Kidney epithelial cell (primary cell): ENCODE results near the gene LARGE1. TPM values are rescaled to one million over a fixed set of nuclear protein-coding genes. Genes with fewer than 3 reads are reported as not detected.

ENCODE experiments used
- DNase-seq: peaks from one replicate; pipeline ENCODE4 v3.0.0-alpha.2; 2010; ENCODE audit warnings: low read depth
- H3K27me3 ChIP-seq: 2 replicates; pipeline ENCODE4 v1.6.0; 2011; ENCODE audit warnings: low read length; ENCODE audit not compliant: control insufficient read depth, insufficient read depth
- H3K36me3 ChIP-seq: 2 replicates; pipeline ENCODE4 v1.5.1; 2011; ENCODE audit warnings: low read length; ENCODE audit not compliant: control insufficient read depth, insufficient read depth
- H3K4me3 ChIP-seq: 2 replicates; pipeline ENCODE4 v1.5.1; 2011; ENCODE audit warnings: low read depth, mild to moderate bottlenecking, control low read depth, low read length
- total RNA-seq: library from RNA; depleted of rRNA; stranded (reverse); fragments of >200 nt; gene quantifications from 2 replicates; pipeline ENCODE4 v1.2.3, GENCODE V29; 2015
- TF ChIP-seq, protein P1 (sequence below): IDR thresholded peaks from 2 replicates; pipeline ENCODE4 v1.5.1; 2011; ENCODE audit warnings: mild to moderate bottlenecking, moderate library complexity, low read length, control low read depth, inconsistent platforms; ENCODE audit not compliant: insufficient read depth, poor library complexity, severe bottlenecking

LARGE1 gene
- total RNA-seq, 1 donor from 2014 or later: 17.8 TPM

DNA sequence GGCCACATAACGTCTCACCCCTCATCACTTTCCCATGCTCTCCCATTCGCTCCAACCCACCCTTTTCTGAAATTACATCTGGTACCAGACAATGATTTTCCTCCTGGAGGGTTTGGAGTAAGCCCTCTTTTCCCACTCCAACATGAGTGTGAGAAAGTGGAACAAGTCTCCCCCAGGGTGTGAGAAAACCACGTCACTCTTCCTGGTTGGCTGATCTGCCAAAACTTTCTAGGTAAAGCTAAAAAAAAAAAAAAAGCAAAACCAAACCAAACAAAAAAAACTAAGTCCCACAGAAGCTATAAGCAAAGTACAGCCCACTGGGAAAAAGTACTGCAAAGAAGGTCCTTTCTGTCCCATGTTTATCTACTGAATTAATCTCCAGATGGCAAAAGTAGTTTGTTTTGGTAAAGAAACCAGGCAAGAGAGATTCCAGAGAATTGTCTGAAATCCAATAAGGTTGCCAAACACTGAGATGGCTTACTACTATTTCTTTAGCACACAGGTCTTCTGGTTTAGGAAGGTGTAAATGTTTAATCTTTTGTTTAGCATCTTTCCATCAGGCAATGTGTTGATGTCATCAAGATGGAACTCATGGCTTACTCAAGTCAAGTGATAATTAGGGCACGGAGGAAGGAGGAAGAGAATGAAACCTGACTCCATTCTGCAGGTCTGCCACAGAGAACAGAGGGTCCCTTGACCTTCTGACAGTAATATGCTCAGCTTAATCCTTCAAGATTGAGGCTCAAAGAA lies 395.6 kb downstream of the LARGE1 start:
- no peaks in the 10 kb centered on the region for H3K27me3 ChIP-seq
- peak; percentile 73 for DNase-seq
- no peaks in the 10 kb centered on the region for H3K36me3 ChIP-seq
- H3K4me3 ChIP-seq: no peak overlapping the region
- TF ChIP-seq, protein P1, sequence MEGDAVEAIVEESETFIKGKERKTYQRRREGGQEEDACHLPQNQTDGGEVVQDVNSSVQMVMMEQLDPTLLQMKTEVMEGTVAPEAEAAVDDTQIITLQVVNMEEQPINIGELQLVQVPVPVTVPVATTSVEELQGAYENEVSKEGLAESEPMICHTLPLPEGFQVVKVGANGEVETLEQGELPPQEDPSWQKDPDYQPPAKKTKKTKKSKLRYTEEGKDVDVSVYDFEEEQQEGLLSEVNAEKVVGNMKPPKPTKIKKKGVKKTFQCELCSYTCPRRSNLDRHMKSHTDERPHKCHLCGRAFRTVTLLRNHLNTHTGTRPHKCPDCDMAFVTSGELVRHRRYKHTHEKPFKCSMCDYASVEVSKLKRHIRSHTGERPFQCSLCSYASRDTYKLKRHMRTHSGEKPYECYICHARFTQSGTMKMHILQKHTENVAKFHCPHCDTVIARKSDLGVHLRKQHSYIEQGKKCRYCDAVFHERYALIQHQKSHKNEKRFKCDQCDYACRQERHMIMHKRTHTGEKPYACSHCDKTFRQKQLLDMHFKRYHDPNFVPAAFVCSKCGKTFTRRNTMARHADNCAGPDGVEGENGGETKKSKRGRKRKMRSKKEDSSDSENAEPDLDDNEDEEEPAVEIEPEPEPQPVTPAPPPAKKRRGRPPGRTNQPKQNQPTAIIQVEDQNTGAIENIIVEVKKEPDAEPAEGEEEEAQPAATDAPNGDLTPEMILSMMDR: no peak

DNA sequence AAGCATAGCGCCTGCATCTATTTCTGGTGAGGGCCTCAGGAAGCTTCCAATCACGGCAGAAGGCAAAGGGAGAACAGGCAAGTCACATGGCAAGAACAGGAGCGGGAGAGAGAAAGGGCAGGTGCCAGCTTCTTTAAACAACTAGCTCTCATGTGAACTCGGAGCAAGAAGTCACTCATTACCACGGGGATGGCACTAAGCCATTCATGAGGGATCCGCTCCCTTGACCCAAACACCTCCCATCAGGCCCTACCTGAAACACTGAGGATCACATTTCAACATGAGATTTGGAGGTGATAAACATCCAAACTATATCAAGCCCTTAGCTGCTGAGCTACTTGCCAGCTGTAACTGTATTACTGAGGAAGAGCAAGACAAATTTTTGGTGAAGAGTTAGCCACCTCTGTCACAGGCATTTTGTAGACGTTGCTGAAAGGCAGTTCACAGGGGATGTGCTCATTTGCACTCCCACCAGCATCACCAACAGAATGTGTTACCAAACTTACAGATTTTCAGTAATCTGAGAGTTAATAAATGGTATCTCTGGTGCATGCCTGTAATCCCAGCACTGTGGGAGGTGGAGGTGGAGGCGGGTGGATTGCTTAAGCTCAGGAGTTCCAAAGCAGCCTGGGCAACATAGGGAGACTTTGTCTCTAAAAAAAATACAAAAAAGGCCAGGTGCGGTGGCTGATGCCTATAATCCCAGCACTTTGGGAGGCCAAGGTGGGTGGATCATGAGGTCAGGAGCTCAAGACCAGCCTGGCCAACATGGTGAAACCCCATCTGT lies 398.2 kb downstream of the LARGE1 start:
- TF ChIP-seq, protein P1: no peak
- H3K4me3 ChIP-seq: no peak overlapping the region
- H3K27me3 ChIP-seq: no peaks in the 10 kb centered on the region
- H3K36me3 ChIP-seq: no peaks in the 10 kb centered on the region
- no peak for DNase-seq

DNA sequence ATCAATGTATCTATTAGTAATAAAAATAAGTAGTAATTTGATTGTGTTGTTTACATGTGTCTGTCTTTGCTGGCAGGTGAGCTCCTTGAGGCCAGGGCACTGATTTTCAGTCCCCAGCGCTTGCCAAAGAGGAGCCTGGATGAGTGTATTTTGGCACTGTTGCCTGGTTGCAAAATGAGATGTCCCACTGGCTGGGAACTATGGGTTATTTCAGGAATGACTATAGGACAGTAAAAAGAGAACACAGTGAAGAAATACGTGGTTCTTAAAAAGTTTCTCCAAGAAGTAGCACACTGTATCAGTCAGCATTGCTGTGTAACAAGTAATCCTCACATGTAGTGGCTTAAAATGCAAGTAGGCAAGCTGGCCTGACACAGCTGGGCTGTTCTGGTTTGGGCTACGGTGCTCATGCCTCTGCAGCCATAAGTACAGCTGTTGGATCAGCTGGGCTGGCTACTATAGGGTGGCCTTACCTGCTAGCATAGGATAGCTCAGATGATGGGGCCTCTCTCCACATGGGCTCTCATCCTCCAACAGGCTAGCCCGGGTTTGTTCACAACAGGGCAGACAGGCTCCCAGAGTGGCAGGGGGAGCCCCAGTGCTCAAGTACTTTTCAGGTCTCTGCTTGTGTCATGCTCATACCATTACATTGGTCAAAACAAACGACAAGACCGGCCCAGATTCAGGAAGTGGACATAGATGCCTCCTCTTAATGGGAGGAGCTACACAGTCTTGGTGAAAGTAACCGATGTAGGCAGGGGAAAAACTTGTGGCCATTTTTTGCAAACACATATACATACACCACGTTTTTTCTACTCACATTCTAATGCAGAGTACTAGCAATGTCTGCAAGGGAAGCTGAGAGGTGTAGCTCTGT lies 399.1 kb downstream of the LARGE1 start:
- no peaks in the 10 kb centered on the region for H3K27me3 ChIP-seq
- TF ChIP-seq, protein P1: no peak
- H3K36me3 ChIP-seq: no peaks in the 10 kb centered on the region
- DNase-seq: no peak
- no peak overlapping the region for H3K4me3 ChIP-seq

DNA sequence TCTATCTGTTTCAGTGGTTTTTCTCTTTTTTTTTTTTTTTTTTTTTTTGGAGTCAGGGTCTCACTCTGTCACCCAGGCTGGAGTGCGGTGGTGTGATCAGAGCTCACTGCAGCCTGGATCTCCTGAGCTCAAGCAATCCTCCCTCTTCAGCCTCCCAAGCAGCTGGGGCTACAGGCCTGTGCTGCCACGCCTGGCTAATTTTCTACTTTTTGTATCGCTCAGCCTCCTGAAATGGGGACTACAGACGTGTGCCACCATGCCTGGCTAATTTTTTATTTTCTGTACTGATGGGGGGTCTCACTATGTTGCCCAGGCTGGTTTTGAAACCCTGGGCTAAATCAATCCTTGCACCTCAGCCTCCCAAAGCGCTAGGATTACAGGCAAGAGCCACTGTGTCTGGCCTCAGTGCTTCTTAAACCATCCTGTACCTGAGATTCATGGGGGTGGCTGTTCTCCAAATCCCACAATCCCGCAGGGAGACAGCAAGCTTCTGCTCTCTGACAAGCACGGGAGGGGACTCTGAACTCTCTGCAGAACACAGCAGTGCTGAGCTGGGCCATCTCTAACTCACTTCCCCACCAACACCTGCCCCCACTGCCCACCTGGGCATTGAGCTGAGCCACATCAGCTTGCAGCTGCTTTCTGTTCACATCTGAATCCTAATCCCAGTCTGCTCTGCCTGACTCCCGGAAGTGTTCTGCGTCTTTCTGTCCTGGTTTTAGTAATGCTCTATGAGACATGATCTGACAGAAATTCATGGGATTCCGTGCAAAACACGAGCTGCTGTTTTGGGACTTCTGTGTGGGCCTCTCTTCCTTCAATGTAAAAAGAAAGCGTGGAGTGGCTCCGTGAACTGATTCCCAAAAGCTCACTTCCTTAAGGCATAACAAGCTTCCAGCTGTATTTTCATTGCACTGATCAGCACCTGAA lies 400.0 kb downstream of the LARGE1 start:
- no peaks in the 10 kb centered on the region for H3K27me3 ChIP-seq
- no peaks in the 10 kb centered on the region for H3K36me3 ChIP-seq
- TF ChIP-seq, protein P1: no peak
- no peak for DNase-seq
- H3K4me3 ChIP-seq: no peak overlapping the region

DNA sequence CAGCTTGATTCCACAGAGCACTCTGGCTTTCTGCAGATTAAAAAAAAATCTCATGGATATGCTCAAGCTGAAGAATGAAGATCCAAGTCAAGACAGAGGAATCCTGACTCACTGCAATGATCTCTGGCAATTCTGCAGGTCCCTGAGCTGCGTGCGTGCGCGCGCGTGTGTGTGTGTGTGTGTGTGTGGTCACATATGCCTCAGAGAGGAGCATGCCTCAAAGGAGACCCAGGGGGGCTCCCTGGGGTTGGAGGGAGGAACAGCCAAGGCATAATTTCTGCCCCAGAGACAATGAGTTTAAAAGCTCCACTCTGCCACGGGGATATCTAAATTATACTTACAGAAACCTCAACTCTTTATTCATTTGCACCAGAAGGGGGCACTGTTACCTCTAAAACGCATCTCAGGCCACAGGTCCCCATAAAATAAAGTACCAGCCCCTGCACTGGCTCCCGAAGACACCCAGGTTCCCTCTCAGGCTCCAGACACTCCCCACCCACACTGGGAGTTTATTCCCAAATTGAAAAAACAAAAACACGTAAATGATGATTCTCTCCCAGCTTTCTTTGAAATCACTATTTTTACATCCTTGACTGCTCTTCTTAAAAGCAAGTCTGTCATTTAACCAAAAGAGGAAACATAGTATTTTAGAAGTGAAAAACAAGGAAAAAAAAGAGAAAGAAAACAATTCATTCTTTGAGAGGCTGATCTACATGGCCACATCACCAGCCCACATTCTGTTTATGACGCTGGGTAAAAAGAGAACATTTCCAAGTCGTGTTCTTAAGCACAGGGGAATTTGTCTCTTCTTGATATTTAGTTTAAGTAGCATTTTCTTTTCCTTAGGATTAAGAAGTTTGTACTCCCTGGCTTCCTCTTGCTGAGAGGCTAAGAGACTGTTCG lies 401.0 kb downstream of the LARGE1 start:
- Histone ChIP-seq H3K27me3 (no peaks in the 10 kb centered on the region), H3K36me3 (no peaks in the 10 kb centered on the region), H3K4me3 (no peak overlapping the region)
- TF ChIP-seq, protein P1: peak; percentile 49
- DNase-seq: peak; percentile 25
